Nephron (organoid): Measurements from ENCODE around the gene CLEC19A.

Experiments used
- H3K27ac Mint-ChIP-seq, 3 experiments: 2 replicates each; pipeline ENCODE4 v1.8.0; 2020; ENCODE audit warnings: mixed read lengths in 3 of 3, mild to moderate bottlenecking in 2 of 3, moderate library complexity in 1 of 3
- H3K27me3 Mint-ChIP-seq: 2 replicates; pipeline ENCODE4 v1.8.0; 2021; ENCODE audit warnings: low read depth, mild to moderate bottlenecking, moderate library complexity, mixed read lengths
- H3K36me3 Mint-ChIP-seq: 2 replicates; pipeline ENCODE4 v1.8.0; 2020; ENCODE audit warnings: low read depth, mixed read lengths
- H3K4me1 Mint-ChIP-seq: 2 replicates; pipeline ENCODE4 v1.8.0; 2020; ENCODE audit warnings: mixed read lengths
- H3K4me3 Mint-ChIP-seq, 3 experiments: 2 replicates each; pipeline ENCODE4 v1.8.0; 2020; ENCODE audit warnings: mild to moderate bottlenecking in 3 of 3, mixed read lengths in 3 of 3, moderate library complexity in 2 of 3
- H3K9me3 Mint-ChIP-seq: 2 replicates; pipeline ENCODE4 v1.8.0; 2020; ENCODE audit warnings: mixed read lengths
- TF ChIP-seq, protein P1 (sequence below), 3 experiments: fragments of 200-600 bp; sonication (generic); IDR thresholded peaks; one replicate each; pipeline ENCODE4 v1.5.0; 2021; ENCODE audit warnings: antibody characterized with exemption in 3 of 3; ENCODE audit not compliant: unreplicated experiment in 3 of 3

The CLEC19A gene

DNA sequence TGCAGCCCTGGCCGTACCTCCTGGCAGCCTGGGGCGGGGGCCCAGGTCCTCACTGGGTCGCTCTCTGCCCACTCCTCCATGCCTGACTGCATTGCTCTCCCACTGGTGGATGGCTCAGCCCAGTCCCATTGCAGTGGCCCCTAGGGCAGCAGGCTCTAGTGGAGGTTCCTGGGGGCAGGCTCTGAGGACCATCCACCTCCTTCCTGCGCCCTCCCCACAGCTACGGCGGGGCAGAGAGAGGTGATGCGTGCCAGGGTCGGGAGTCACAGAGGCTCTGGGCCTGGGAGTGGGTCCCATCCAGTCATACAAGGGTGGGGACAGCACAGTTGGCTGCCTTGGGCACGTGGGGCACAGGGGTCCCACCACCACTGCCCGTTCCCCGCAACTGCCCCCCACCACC, 44.0 kb upstream of the CLEC19A start:
- Mint-ChIP-seq H3K27me3 (no peaks in the 10 kb centered on the region), H3K4me1 (no peaks in the 10 kb centered on the region), H3K36me3 (no peaks in the 10 kb centered on the region), H3K27ac (no peak overlapping the region), H3K9me3 (peaks cover 4% of the 10 kb centered on the region), H3K4me3 (no peak overlapping the region)
- TF ChIP-seq, protein P1, sequence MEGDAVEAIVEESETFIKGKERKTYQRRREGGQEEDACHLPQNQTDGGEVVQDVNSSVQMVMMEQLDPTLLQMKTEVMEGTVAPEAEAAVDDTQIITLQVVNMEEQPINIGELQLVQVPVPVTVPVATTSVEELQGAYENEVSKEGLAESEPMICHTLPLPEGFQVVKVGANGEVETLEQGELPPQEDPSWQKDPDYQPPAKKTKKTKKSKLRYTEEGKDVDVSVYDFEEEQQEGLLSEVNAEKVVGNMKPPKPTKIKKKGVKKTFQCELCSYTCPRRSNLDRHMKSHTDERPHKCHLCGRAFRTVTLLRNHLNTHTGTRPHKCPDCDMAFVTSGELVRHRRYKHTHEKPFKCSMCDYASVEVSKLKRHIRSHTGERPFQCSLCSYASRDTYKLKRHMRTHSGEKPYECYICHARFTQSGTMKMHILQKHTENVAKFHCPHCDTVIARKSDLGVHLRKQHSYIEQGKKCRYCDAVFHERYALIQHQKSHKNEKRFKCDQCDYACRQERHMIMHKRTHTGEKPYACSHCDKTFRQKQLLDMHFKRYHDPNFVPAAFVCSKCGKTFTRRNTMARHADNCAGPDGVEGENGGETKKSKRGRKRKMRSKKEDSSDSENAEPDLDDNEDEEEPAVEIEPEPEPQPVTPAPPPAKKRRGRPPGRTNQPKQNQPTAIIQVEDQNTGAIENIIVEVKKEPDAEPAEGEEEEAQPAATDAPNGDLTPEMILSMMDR (IDR thresholded peaks at IDR 0.05; ENCODE audit: unreplicated experiment in 3 of 3) = no peak

DNA sequence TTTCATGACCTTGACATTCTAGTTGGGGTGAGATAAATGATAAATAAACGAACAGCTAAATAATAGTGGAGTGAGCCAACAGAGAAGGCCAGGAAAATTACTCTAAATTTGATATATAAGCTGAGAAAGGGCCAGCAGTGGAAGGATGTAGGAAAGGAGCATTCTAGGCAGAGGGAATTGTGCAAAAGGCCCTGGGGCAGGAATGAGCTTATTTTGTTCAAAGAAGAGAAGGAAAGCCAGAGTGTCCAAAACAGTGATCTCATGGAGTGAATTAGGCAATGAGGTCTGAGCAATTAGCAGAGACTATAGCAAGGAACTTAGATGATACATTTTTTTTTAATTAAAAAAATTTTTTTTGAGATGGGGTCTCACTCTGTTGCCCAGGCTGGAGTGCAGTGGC, 43.3 kb upstream of the CLEC19A start:
- H3K36me3 Mint-ChIP-seq = no peaks in the 10 kb centered on the region
- H3K27me3 Mint-ChIP-seq = no peaks in the 10 kb centered on the region
- no peak overlapping the region for H3K27ac Mint-ChIP-seq
- H3K9me3 Mint-ChIP-seq = peaks cover 4% of the 10 kb centered on the region
- TF ChIP-seq, protein P1 (IDR thresholded peaks at IDR 0.05; ENCODE audit: unreplicated experiment in 3 of 3) = no peak
- H3K4me1 Mint-ChIP-seq = no peaks in the 10 kb centered on the region
- H3K4me3 Mint-ChIP-seq = no peak overlapping the region

DNA sequence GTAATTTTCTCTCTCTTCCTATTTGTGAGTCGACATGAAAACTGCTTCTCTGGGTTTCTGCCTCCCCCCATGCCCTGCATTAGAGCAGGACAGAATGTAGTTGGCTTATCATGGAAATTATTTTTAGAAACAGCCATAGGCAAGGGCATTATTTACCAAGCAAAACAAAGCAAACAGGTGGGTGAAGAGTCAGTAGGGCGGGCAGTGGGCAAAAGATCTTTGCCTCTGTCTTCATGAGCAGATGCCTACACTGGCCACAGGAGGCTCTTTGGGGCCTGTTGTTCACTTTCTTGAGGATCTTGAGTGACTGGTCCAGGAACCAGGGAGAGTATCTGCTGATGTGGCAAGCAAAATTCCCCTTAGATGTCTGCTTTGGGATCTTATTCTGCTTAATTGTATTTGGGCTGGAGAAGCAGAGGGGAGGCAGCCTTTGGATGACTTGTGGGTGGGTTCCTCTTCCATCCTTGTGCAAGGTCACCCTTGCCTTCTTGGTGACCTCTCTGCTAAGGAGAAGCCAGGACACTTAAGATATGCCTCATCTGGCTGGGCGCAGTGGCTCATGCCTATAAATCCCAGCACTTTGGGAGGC, 42.5 kb upstream of the CLEC19A start:
- H3K27me3 Mint-ChIP-seq = no peaks in the 10 kb centered on the region
- H3K4me3 Mint-ChIP-seq = no peak overlapping the region
- H3K27ac Mint-ChIP-seq = no peak overlapping the region
- TF ChIP-seq, protein P1 (IDR thresholded peaks at IDR 0.05; ENCODE audit: unreplicated experiment in 3 of 3) = no peak
- no peaks in the 10 kb centered on the region for H3K36me3 Mint-ChIP-seq
- H3K4me1 Mint-ChIP-seq = no peaks in the 10 kb centered on the region
- no peaks in the 10 kb centered on the region for H3K9me3 Mint-ChIP-seq

DNA sequence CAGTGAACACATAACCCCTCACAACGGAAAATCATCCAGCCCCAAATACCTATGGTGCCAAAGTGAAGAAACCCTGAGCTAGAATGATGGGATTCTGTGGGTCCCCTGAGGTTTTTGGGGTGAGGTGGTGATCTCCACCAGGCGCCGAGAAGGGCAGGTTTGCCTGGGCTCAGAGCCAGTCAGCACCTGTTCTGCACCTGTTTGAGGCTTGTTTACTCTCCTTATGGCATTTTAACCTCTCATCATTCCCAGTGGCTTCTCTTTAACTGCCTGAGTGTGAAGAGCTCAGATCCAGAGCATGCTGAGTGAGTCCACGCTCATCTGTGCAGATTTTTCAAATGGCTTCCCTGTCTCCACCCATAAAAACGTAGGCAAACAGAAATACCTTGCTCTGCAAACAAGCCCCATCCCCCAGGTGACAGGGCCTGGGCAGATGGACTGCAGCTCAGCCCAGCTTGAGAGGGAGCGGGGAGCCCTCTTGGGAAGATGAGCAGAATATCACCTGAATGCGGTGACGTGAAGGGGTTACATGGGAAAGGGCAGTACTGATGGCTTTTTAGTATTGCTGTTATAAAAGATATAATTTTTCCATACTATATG, 40.1 kb upstream of the CLEC19A start:
- Mint-ChIP-seq H3K9me3 (no peaks in the 10 kb centered on the region), H3K36me3 (no peaks in the 10 kb centered on the region), H3K4me1 (no peaks in the 10 kb centered on the region), H3K27me3 (peaks cover 6% of the 10 kb centered on the region), H3K4me3 (no peak overlapping the region), H3K27ac (no peak overlapping the region)
- TF ChIP-seq, protein P1 (IDR thresholded peaks at IDR 0.05; ENCODE audit: unreplicated experiment in 3 of 3) = no peak

DNA sequence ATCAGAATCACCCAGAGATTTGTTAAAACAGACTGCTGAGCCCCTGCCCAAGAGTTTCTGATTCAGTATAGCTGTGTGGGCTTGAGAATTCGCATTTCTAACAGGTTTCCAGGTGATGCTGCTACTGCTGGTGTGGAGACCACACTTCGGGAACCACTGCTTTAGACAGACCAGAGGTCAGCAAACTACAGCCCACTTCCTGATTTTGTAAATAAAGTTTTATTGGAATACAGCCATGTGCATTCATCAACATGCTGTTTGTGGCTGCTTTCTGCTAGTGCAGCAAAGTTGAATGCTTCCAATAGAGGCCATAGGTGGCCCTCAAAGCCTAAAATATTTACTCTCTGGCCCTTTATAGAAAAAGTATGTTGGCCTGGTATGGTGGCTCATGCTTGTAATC, 32.6 kb upstream of the CLEC19A start:
- Mint-ChIP-seq H3K4me3 (no peak overlapping the region), H3K27ac (no peak overlapping the region), H3K27me3 (peaks cover 6% of the 10 kb centered on the region), H3K4me1 (no peaks in the 10 kb centered on the region), H3K9me3 (no peaks in the 10 kb centered on the region), H3K36me3 (no peaks in the 10 kb centered on the region)
- TF ChIP-seq, protein P1 (IDR thresholded peaks at IDR 0.05; ENCODE audit: unreplicated experiment in 3 of 3) = no peak

DNA sequence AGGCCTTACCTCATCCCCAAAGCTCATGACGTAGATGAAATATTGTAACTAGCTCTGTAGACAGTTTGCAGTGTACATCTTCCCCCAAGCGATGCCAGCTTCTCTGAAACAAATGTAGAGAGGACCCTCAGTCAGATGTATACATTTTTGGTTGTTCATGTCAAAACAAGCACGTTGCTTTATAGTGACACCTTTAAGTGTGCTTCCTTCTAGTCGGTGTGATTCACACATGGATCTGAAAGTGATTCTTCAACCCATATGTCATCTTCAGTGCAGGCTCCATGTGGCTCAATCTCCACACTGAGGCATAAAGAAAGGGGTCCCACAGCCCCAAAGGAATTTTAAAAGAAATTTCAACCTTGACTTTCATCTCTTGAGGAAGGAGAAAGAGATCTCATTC, 30.9 kb upstream of the CLEC19A start:
- Mint-ChIP-seq H3K4me1 (no peaks in the 10 kb centered on the region), H3K9me3 (no peaks in the 10 kb centered on the region), H3K36me3 (no peaks in the 10 kb centered on the region), H3K27ac (no peak overlapping the region), H3K4me3 (no peak overlapping the region), H3K27me3 (no peaks in the 10 kb centered on the region)
- TF ChIP-seq, protein P1 (IDR thresholded peaks at IDR 0.05; ENCODE audit: unreplicated experiment in 3 of 3) = no peak
